SK-N-SH (cell line): Measurements from ENCODE around the gene PLCH1. TPM values are rescaled to one million over a fixed set of nuclear protein-coding genes. Genes with fewer than 3 reads are reported as not detected.

Source experiments
- CTCF ChIA-PET: fragments of 300-600, 350-600 bp; formaldehyde crosslinking; extraction: SDS; loops from one replicate; lab custom pipeline; 2021; lab: Yijun Ruan, JAX
- POLR2A ChIA-PET: fragments of 350-600 bp; sonication (Branson Sonifier 250); formaldehyde crosslinking; extraction: SDS; loops from one replicate; lab custom pipeline; 2020; ENCODE audit warnings: antibody characterized with exemption, inconsistent platforms; lab: Yijun Ruan, JAX
- DNase-seq: peaks from one replicate; pipeline ENCODE4 v3.0.0; 2012
- H2AFZ ChIP-seq: fragments of 200-600 bp; sonication (generic); 2 replicates; pipeline ENCODE4 v1.8.1; 2016; ENCODE audit warnings: antibody characterized with exemption, mild to moderate bottlenecking, low read depth
- H3F3A ChIP-seq: fragments of 200-600 bp; sonication (generic); replicated peaks from 2 replicates; pipeline ENCODE3; 2016; ENCODE audit warnings: antibody characterized with exemption, mild to moderate bottlenecking; ENCODE audit not compliant: insufficient read depth
- H3K27ac ChIP-seq, 2 experiments: fragments of 200-500 bp in 1 of 2; fragments of 200-600 bp in 1 of 2; sonication (Bioruptor generic) in 1 of 2; sonication (generic), shearing (Covaris generic) in 1 of 2; 2 replicates each; pipeline versions ENCODE4 v1.5.1 to v1.6.1; 2014 to 2016; ENCODE audit warnings: low read depth in 2 of 2, inconsistent platforms in 1 of 2, low read length in 1 of 2, mild to moderate bottlenecking in 1 of 2, mixed read lengths in 1 of 2
- H3K27me3 ChIP-seq: fragments of 200-600 bp; sonication (generic), shearing (Covaris generic); 2 replicates; pipeline ENCODE4 v1.6.1; 2016; ENCODE audit warnings: mixed run types; ENCODE audit not compliant: insufficient read depth
- H3K36me3 ChIP-seq, 2 experiments: fragments of 200-500 bp in 1 of 2; fragments of 200-600 bp in 1 of 2; sonication (Bioruptor generic) in 1 of 2; sonication (generic) in 1 of 2; replicated peaks in 1 of 2; 2 replicates each; pipeline versions ENCODE3 to v1.5.1; 2014 to 2016; ENCODE audit warnings: low read length in 1 of 2, mild to moderate bottlenecking in 1 of 2; ENCODE audit not compliant: insufficient read depth in 2 of 2, control insufficient read depth in 1 of 2
- H3K4me1 ChIP-seq, 2 experiments: fragments of 200-500 bp in 1 of 2; fragments of 200-600 bp in 1 of 2; sonication (Bioruptor generic) in 1 of 2; sonication (generic), shearing (Covaris generic) in 1 of 2; 2 replicates each; pipeline versions ENCODE4 v1.5.1 to v1.6.1; 2014 to 2016; ENCODE audit warnings: low read depth in 1 of 2, low read length in 1 of 2, mixed run types in 1 of 2; ENCODE audit not compliant: insufficient read depth in 2 of 2, control insufficient read depth in 1 of 2
- H3K4me2 ChIP-seq: fragments of 200-600 bp; sonication (generic), shearing (Covaris generic); 2 replicates; pipeline ENCODE4 v1.6.1; 2017; ENCODE audit warnings: mixed run types
- H3K4me3 ChIP-seq, 2 experiments: fragments of 200-500 bp in 1 of 2; fragments of 200-600 bp in 1 of 2; sonication (Bioruptor generic) in 1 of 2; sonication (generic), shearing (Covaris generic) in 1 of 2; 2 replicates each; pipeline versions ENCODE4 v1.5.1 to v1.8.1; 2014 to 2016; ENCODE audit warnings: low read depth in 2 of 2, inconsistent platforms in 1 of 2, low read length in 1 of 2, mild to moderate bottlenecking in 1 of 2, mixed read lengths in 1 of 2, moderate library complexity in 1 of 2
- H3K79me2 ChIP-seq: fragments of 200-600 bp; sonication (generic); 2 replicates; pipeline ENCODE4 v1.8.1; 2017; ENCODE audit warnings: mild to moderate bottlenecking; ENCODE audit not compliant: insufficient read depth
- H3K9ac ChIP-seq: fragments of 200-600 bp; sonication (generic); 2 replicates; pipeline ENCODE4 v1.6.1; 2017; ENCODE audit warnings: mixed run types
- H3K9me2 ChIP-seq: fragments of 200-600 bp; sonication (generic); 2 replicates; pipeline ENCODE4 v1.6.1; 2017; ENCODE audit warnings: mixed run types
- H3K9me3 ChIP-seq: fragments of 200-600 bp; sonication (generic); 2 replicates; pipeline ENCODE4 v1.6.1; 2017; ENCODE audit warnings: mixed run types, mild to moderate bottlenecking, moderate library complexity
- H4K20me1 ChIP-seq: fragments of 200-600 bp; sonication (generic); 2 replicates; pipeline ENCODE4 v1.6.1; 2017; ENCODE audit warnings: mild to moderate bottlenecking, mixed run types; ENCODE audit not compliant: insufficient read depth
- CTCF ChIP-seq: fragments of 200-600 bp; sonication (generic); IDR thresholded peaks from 2 replicates; pipeline ENCODE4 v1.6.1; 2017; ENCODE audit warnings: antibody characterized with exemption, mild to moderate bottlenecking, moderate library complexity
- EP300 ChIP-seq, 2 experiments: IDR thresholded peaks; 2 replicates each; pipeline versions ENCODE4 v1.4.0 to v1.6.1; 2012; ENCODE audit warnings: borderline replicate concordance in 1 of 2, low read depth in 1 of 2, low read length in 1 of 2
- FOSL2 ChIP-seq: IDR thresholded peaks from 2 replicates; pipeline ENCODE4 v1.4.0; 2012; ENCODE audit warnings: low read depth, mild to moderate bottlenecking, moderate library complexity, borderline replicate concordance
- FOXJ3 ChIP-seq: sonication (generic); formaldehyde crosslinking; IDR thresholded peaks from 2 replicates; pipeline ENCODE4 v1.5.1; 2020; ENCODE audit warnings: mild to moderate bottlenecking, missing genetic modification reagents
- FOXM1 ChIP-seq: IDR thresholded peaks from 2 replicates; pipeline ENCODE4 v1.4.0; 2012; ENCODE audit warnings: low read depth, mild to moderate bottlenecking
- IRF3 ChIP-seq: fragments of 150-350 bp; IDR thresholded peaks from 2 replicates; pipeline ENCODE4 v1.6.1; 2016; ENCODE audit warnings: mild to moderate bottlenecking, low read depth, low read length
- MXI1 ChIP-seq: IDR thresholded peaks from 2 replicates; pipeline ENCODE4 v1.6.1; 2012; ENCODE audit warnings: mild to moderate bottlenecking, low read depth, low read length, improper control_type of control experiment
- NFIC ChIP-seq: IDR thresholded peaks from 2 replicates; pipeline ENCODE4 v1.4.0; 2012; ENCODE audit warnings: borderline replicate concordance
- RAD21 ChIP-seq: IDR thresholded peaks from 2 replicates; pipeline ENCODE4 v1.6.1; 2012; ENCODE audit warnings: mild to moderate bottlenecking, low read length
- RCOR1 ChIP-seq: fragments of 150-350 bp; IDR thresholded peaks from 2 replicates; pipeline ENCODE4 v1.6.1; 2017; ENCODE audit warnings: antibody characterized with exemption, low read length
- RFX5 ChIP-seq: IDR thresholded peaks from 2 replicates; pipeline ENCODE4 v1.6.1; 2012; ENCODE audit warnings: mild to moderate bottlenecking, improper control_type of control experiment, low read length
- SIN3A ChIP-seq: IDR thresholded peaks from 2 replicates; pipeline ENCODE4 v1.6.1; 2012; ENCODE audit warnings: low read depth, mild to moderate bottlenecking, low read length, moderate library complexity, borderline replicate concordance
- SMC3 ChIP-seq: IDR thresholded peaks from 2 replicates; pipeline ENCODE4 v1.6.1; 2012; ENCODE audit warnings: low read depth, low read length, improper control_type of control experiment
- TCF12 ChIP-seq: IDR thresholded peaks from 2 replicates; pipeline ENCODE4 v1.4.0; 2012
- WGBS: methylation state at CpG from one replicate; pipeline ENCODE4 v1.1.6; 2017; ENCODE audit warnings: low lambda C conversion rate; 5-methylcytosine and 5-hydroxymethylcytosine counted together
- polyA plus RNA-seq, 3 experiments: library from polyadenylated mRNA; depleted of rRNA; stranded (reverse); fragments of >200 nt; gene quantifications; 2 replicates each; pipeline ENCODE4 v1.2.3, GENCODE V29; 2012
- TF ChIP-seq, protein P1 (sequence below): IDR thresholded peaks from 2 replicates; pipeline ENCODE4; 2012

PLCH1 gene
- polyA plus RNA-seq, 1 of the 3 experiments (the other 2 are of a cell fraction): 0.26 TPM

DNA sequence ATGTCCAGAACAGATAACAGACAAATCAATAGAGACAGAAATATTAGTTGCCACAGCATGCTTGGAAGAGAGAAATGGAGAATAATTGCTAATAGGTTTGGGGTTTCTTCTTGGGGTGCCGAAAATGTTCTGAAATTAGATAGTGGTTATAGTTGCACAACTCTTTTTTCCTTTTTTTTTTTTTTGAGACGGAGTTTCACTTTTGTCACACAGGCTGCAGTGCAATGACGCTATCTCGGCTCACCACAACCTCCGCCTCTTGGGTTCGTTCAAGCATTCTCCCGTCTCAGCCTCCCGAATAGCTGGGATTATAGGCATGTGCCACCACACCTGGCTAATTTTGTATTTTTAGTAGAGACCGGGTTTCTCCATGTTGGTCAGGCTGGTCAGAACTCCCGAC, 163.3 kb downstream of the PLCH1 start:
- H3K9ac ChIP-seq: no peak overlapping the region
- no peaks in the 10 kb centered on the region; a peak in 2 of 4 replicates for H3K4me1 ChIP-seq
- H3K79me2 ChIP-seq: no peaks in the 10 kb centered on the region
- H3F3A ChIP-seq: no peaks in the 10 kb centered on the region
- H3K27ac ChIP-seq: no peak overlapping the region
- 76% methylated on average over 10 of the region's 10 CpGs for WGBS
- ChIA-PET POLR2A (no interaction called here), CTCF (no interaction called here)
- TF ChIP-seq FOSL2 (no peak), RCOR1 (no peak), NFIC (no peak), EP300 (IDR thresholded peaks at IDR 0.05; ENCODE audit: borderline replicate concordance in 1 of 2, low read depth in 1 of 2, low read length in 1 of 2) (no peak), CTCF (no peak)
- no peak for DNase-seq
- no peak overlapping the region for H2AFZ ChIP-seq
- no peaks in the 10 kb centered on the region for H3K36me3 ChIP-seq
- no peak overlapping the region for H3K4me2 ChIP-seq
- no peak overlapping the region for H3K4me3 ChIP-seq
- no peaks in the 10 kb centered on the region for H3K9me3 ChIP-seq
- no peaks in the 10 kb centered on the region for H3K27me3 ChIP-seq
- no peaks in the 10 kb centered on the region for H4K20me1 ChIP-seq
- no peaks in the 10 kb centered on the region; the same call in 1 of the 2 replicates for H3K9me2 ChIP-seq

DNA sequence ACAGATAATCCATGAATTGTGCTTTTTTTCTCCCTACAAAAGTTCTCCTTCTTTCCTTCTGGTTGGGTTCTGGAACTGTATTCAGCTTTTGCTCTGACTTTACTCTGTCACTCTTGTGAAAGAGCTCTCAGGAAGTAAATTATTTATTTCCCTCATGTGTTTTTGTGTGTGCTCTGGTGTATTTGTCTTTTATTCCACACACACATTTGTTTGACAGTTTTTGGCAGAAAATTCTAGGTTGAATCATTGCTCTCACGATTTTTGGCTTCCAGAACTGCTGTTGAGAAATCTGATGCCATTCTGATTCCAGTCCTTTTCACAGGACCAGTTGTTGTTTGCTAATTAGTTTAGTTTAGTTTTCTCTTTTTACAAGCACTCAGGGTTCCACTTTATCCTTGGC, 172.8 kb downstream of the PLCH1 start:
- TF ChIP-seq FOXJ3: no peak
- no peak for TF ChIP-seq SIN3A
- H3K9ac ChIP-seq: no peak overlapping the region
- WGBS: 4% methylated on average over 1 of the region's 1 CpG
- H3K9me2 ChIP-seq: no peaks in the 10 kb centered on the region
- no peaks in the 10 kb centered on the region for H3K36me3 ChIP-seq
- H3K4me1 ChIP-seq: peaks cover 0 to 2% of the 10 kb centered on the region in 2 experiments; a peak in 2 of 4 replicates
- no peak for DNase-seq
- H2AFZ ChIP-seq: no peak overlapping the region
- no peaks in the 10 kb centered on the region for H4K20me1 ChIP-seq
- H3K4me2 ChIP-seq: no peak overlapping the region
- no peaks in the 10 kb centered on the region for H3K79me2 ChIP-seq
- no peak overlapping the region for H3K4me3 ChIP-seq
- H3K9me3 ChIP-seq: no peaks in the 10 kb centered on the region
- H3K27ac ChIP-seq: peak overlapping the region in 1 of 2 experiments; percentile 60; a peak in 2 of 4 replicates
- CTCF ChIA-PET: no interaction called here
- POLR2A ChIA-PET: no interaction called here
- H3K27me3 ChIP-seq: no peaks in the 10 kb centered on the region
- H3F3A ChIP-seq: no peaks in the 10 kb centered on the region

DNA sequence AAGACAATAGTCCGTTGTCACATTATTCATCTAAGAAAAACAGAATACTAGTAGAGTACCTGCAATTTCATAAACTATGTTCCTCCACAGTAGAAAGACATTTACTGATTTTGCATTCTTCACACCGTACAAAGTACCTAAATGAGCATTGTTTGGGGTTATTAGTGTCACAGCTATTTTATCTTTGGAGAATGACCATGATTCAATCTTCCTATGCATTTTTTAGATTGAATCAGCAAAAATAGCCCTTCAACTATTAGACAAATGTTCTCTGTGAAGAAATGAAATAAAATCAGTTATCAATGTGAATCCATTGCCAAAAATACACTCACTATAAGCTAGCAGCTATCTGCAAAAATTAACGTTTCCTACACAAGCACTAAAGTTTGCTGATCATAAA, 176.6 kb downstream of the PLCH1 start:
- Histone ChIP-seq H3K4me1 (peaks cover 0 to 2% of the 10 kb centered on the region in 2 experiments; a peak in 2 of 4 replicates), H3K4me3 (no peak overlapping the region), H3K27me3 (no peaks in the 10 kb centered on the region), H3K9ac (no peak overlapping the region), H3K79me2 (no peaks in the 10 kb centered on the region), H2AFZ (no peak overlapping the region), H4K20me1 (no peaks in the 10 kb centered on the region), H3K4me2 (no peak overlapping the region), H3K27ac (no peak overlapping the region), H3K9me2 (no peaks in the 10 kb centered on the region), H3K36me3 (no peaks in the 10 kb centered on the region), H3K9me3 (no peaks in the 10 kb centered on the region), H3F3A (no peaks in the 10 kb centered on the region)
- CTCF ChIA-PET: interaction anchor here (1.0 to 2.3 kb wide), 2 partner anchors 14 to 134 kb away, joined by 3 to 5 read pairs; no protein-coding TSS in a partner anchor
- DNase-seq: no peak
- WGBS: 53% methylated on average over 3 of the region's 3 CpGs
- POLR2A ChIA-PET: no interaction called here
- TF ChIP-seq RCOR1: no peak
- TF ChIP-seq FOXM1: no peak
- TF ChIP-seq SIN3A: no peak
- TF ChIP-seq CTCF: no peak
- no peak for TF ChIP-seq FOSL2
- no peak for TF ChIP-seq MXI1
- no peak for TF ChIP-seq IRF3
- TF ChIP-seq TCF12: no peak
- no peak for TF ChIP-seq RAD21
- no peak for TF ChIP-seq RFX5
- TF ChIP-seq, protein P1, sequence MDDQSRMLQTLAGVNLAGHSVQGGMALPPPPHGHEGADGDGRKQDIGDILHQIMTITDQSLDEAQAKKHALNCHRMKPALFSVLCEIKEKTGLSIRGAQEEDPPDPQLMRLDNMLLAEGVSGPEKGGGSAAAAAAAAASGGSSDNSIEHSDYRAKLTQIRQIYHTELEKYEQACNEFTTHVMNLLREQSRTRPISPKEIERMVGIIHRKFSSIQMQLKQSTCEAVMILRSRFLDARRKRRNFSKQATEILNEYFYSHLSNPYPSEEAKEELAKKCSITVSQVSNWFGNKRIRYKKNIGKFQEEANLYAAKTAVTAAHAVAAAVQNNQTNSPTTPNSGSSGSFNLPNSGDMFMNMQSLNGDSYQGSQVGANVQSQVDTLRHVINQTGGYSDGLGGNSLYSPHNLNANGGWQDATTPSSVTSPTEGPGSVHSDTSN: no peak
- TF ChIP-seq NFIC: no peak
- no peak for TF ChIP-seq SMC3
